Mammary epithelial cell (primary cell): ENCODE data around the gene GTPBP2.

Experiments
- CTCF ChIP-seq, 2 donors: IDR thresholded peaks in 1 of 2; conservative IDR thresholded peaks in 1 of 2; 2 replicates each; pipeline ENCODE4 v1.5.1; 2011 to 2012; ENCODE audit warnings: inconsistent platforms in 2 of 2, low read length in 2 of 2, mild to moderate bottlenecking in 2 of 2, control low read depth in 1 of 2, low read depth in 1 of 2; ENCODE audit not compliant: insufficient read depth in 1 of 2; ENCODE audit errors: extremely low read depth in 1 of 2
- EZH2 ChIP-seq: IDR thresholded peaks from 2 replicates; pipeline ENCODE4 v1.6.1; 2012; ENCODE audit warnings: low read length, inconsistent platforms, borderline replicate concordance

GRCh38 chr6:43570876-43571441 is 58.1 kb downstream of the GTPBP2 start:
- TF ChIP-seq CTCF (conservative IDR thresholded peaks at IDR 0.05 in 1 of 2, IDR thresholded peaks at IDR 0.05 in 1 of 2; ENCODE audit: extremely low read depth in 1 of 2, insufficient read depth in 1 of 2, low read depth in 1 of 2, low read length in 2 of 2), result no peak
- TF ChIP-seq EZH2, result no peak
